Germinal center (tissue), 1 donor: ENCODE measurements around the gene TRPV5.

Experiments
- DNase-seq: peaks from one replicate; pipeline ENCODE4 v3.0.0; 2012; ENCODE audit warnings: mixed read lengths, low spot score

Gene TRPV5

DNA sequence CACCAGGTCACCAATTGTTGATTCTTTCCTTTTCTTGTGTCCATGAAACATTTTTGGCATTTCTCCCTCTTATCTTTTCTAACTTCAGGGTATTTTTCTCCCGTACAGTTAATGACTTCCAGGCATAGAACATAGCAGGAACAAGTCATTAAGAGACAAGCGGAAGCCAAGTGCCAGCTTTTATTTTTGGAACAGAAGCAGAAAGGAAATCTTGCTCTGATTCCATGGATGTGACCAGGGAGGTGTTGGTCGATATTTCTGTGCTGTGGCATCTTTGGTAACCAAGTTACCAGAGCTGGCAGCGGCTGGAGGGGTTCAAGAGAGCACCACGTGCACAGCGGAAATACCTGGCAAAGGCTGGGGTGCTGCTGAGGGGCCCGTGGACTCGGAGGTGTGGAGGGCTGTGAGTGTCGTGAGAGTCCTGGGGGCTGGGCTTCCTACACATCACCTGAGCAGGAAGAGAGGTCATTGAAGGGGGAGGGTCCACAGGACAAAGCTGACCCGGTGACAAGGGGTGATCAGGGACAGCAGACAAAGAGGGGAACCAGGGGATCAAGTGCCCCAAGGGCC, 7.5 kb upstream of the TRPV5 start:
- no peak for DNase-seq

DNA sequence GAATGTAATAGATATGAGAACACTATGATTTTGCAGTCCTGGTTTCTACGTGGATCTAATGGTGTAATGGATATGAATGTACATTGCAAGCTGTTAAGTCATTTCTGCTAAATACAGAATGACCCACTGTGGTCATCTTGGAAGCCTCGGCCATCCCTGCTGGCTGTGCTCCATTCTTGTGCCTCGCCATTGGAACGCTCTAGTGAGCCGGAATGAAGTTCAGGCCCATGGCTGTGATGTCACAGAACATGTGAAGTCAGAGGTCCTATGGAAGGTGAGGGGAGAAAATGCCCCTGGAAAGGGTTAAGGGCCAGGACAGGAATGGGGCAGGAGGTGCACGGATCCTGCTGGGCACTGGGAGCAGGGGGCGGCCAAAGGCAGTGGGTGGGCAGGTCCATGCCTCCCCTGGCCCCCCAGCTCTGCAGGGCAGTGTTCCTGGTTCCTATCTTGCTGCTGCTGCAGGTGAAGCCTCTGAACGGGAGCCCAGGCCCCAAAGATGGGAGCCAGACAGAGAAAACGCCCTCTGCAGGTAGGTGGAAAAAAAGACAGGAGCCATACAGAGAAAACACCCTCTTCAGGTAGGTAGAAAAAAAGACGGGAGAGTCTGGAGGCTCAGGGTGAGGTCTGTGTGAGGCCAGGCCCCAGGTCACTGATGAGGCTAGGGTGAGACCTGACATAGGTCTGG, 5.8 kb upstream of the TRPV5 start, which contains the start of gene LLCFC1:
TSS of gene LLCFC1 (plus strand) at position 259 of the 685 bp plus-strand sequence. CDS start at position 397, 138 bp downstream.
- peak; percentile 57 for DNase-seq

DNA sequence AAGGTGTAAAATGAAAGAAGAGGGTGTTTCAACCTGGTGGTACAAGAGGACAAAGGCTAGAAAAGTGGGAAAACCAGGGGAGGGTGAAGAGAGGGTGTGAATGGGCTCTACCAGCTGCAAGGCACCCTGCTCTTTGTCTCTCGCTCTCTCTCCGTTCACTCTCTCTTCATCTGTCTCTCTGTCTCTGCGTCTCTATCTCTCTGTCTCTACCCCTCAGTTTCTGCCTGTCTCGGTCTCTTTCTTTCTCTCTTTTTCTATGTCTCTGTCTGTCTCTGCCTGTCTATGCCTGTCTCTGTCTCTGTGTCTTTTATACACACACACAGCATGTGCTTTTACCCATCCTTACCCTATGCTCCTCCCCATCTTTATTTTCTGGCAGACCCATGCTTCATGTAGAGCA, 5.1 kb upstream of the TRPV5 start:
- DNase-seq = no peak

- DNase-seq = no peak
Observed at GRCh38 chr7:142935941-142936565, 2.5 kb upstream of the TRPV5 start.

DNA sequence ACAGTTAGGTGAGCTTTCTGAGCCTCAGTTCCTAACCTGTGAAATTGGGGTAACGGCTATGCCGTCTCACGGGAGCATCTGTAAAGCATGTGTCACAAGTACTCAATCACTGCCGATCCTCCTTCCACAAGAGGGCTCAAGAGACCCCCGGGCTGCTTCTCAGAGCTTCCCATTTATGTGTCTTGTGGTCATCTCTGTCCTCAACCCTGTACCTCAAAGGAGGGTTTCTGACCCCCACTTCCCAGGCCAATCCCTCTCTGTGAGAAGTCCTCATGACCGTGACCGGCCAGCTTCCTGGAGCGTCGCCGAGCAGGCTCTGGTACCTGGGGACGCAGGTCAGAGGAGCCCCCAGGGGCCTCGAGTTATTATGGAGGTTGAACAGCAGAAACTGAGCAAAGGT, 510 bp upstream of the TRPV5 start:
- DNase-seq = no peak

- no peak for DNase-seq
Observed at GRCh38 chr7:142933092-142933475, 462 bp downstream of the TRPV5 start.

- DNase-seq = no peak
Observed at GRCh38 chr7:142932386-142933091, 1.0 kb downstream of the TRPV5 start.

DNA sequence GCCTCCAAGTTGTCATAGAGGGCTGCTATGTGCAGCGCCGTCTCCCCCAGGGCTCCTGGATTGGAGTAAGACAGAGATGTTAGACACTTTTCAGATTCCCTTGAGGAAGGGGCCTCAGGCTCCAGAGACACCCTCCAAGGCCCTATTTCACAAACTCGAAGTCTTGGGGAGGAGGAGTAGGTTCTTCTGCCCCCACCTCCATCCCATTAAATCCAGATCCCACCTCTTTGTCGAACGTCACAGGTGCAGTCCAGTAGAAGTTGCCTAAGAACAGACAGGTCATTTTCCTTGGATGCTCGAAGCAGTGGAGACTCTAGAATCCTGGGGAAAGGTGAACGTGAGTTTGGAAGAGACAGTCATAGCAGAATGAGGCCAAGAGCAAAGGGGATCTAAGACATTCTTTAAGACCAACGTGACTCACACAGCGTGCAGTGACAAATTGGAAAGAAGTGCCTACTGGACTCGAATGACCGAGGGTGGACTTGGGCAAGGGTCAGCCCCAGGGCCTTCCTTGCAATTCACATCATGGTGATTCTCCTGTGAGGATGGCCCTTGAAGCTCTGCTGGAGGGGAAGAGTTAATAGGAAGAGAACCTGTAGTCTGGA, 3.3 kb downstream of the TRPV5 start:
- DNase-seq = no peak

- DNase-seq = no peak
Observed at GRCh38 chr7:142927949-142928348, 5.6 kb downstream of the TRPV5 start.

DNA sequence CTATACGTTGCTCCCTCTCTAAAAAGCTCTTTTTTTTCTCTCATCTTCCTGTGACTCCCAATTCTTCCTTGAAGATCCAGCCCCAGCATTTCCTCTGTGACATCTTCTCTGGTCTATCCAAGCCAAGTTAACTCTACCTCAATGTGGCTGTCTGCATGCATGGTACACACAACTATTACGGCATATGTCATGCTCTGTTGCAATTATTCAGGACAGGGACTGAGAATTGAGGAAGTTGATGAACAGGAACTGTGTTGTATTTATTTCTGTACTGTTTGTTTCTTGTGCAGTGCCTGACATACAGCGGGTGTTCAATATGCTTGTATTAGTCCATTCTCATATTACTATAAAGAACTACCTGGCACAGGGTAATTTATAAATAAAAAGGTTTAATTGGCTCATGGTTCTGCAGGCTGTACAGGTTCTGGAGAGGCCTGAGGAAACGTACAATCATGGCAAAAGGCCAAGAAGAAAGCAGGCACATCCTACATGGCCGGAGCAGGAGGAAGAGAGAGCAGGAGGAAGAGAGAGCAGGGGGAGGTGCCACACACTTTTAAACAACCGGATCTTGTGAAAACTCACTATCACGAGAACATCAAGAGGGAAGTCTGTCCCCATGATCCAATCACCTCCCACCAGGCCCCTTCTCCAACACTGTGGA, 6.3 kb downstream of the TRPV5 start:
- peak; percentile 55 for DNase-seq

GRCh38 chr7:142925413-142925812, 8.1 kb downstream of the TRPV5 start:
- peak; percentile 34 for DNase-seq

DNA sequence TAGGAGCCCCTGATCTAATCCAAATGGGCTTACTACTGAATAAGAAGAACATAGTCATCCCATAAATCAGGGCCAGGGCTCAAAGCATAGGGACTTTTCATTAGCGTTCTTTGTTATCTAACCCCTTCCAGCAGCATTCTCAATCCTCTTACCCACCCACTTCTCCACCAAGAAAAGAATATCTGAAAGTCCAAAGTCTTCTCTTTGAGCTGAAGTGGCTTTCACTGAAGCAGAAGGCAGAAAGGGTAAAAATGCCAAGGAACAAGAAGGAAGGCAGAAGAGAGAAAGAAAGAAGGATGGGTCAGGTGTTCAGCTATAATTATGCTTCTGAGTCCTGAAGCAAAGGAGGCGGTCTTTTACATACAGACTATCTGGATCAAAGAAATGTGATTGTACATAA, 10.2 kb downstream of the TRPV5 start:
- no peak for DNase-seq

DNA sequence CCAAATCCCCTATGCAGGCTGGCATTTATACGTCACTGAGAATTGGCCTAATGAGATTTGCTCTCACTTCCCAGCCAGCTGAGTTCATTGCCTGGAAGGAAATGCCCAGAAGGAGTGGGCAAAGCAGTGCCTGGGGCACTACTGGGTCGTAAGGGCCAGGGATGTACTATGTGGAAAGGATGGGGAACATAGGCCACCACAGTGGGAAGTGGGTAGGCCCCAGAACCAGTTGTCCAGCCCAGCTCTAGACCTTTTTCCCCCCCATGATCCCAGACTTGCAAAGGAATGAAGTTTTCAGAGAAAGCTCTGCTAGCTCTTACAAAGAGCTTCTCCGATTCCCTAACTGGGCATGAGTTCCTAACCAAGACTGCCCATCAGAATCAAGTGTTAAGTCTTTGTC, 13.9 kb downstream of the TRPV5 start:
- no peak for DNase-seq

- DNase-seq = no peak
Observed at GRCh38 chr7:142918901-142919300, 14.6 kb downstream of the TRPV5 start.

GRCh38 chr7:142917447-142917846, 16.1 kb downstream of the TRPV5 start:
- no peak for DNase-seq

- DNase-seq = no peak
Observed at GRCh38 chr7:142916508-142916907, 17.0 kb downstream of the TRPV5 start.

DNA sequence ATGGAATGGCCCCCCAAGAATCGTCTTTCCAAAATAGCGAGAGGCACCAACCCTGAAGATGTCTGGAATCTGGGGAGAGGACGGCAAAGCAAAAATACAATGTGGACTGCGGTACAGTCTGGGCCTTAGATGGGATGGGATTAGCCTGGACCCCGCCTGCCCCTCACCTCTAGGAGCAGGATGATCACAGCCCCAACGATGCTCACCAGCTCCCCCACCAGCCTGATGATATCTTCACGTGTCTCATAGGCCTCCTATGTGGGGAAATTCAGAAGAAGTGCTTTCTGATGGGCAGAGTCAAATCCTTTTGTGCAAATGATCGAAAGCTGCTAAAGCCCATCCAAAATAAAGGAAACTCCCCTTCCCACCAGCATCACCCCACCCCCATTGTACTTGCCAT, 18.2 kb downstream of the TRPV5 start:
- DNase-seq = no peak

- DNase-seq = no peak
Observed at GRCh38 chr7:142914121-142914520, 19.4 kb downstream of the TRPV5 start.

- no peak for DNase-seq
Observed at GRCh38 chr7:142913566-142913965, 20.0 kb downstream of the TRPV5 start.

- DNase-seq = no peak
Observed at GRCh38 chr7:142913051-142913450, 20.5 kb downstream of the TRPV5 start.

DNA sequence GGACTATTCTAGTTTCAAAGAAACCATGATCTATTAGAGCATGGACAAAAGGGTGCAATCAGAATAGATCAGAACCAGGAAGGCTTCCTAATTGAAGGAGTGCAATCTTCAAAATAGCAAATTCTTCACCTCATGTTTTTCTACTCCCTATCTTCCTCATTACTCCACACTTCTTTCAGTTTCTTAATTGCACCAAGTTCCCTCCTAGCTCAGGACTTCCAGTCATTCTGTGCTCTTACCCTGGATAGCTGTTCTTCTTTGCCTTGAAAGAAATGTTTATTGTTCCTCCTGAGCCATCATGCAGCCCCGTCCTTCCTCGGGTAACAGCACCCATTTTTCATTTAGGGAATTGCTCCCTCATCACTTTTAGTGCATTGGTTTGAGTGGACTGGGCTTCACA, 23.1 kb downstream of the TRPV5 start:
- no peak for DNase-seq

DNA sequence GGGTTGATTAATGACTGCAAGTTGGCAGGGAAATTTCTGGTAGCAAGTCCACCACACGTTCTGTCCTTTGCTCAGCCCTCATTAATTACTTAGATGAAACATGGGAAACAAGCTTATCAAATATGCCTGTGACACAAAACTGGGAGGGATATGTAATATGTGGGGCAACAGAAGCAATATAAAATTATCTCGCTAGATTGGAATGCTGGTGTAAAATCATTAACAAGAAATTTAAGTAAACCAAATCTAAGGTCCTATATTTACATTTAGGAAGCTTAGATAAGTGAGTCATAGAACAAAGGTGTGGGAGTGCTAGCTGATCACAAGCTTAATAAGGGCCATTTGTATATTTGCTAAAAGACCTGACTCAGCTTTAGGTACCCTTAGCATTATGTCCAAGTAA, 23.5 kb downstream of the TRPV5 start:
- no peak for DNase-seq
